OCI-LY1 (cell line): ENCODE measurements around the gene PEX6.

ENCODE experiments used
- H2AFZ ChIP-seq: fragments of 200-600 bp; sonication (generic), shearing (Covaris generic); 2 replicates; pipeline ENCODE4 v1.6.0; 2014; ENCODE audit warnings: antibody characterized with exemption, mild to moderate bottlenecking, low read length
- H3F3A ChIP-seq: fragments of 200-600 bp; sonication (generic), shearing (Covaris generic); 2 replicates; pipeline ENCODE4 v1.6.0; 2014; ENCODE audit warnings: mild to moderate bottlenecking, antibody characterized with exemption, low read length, moderate library complexity; ENCODE audit not compliant: insufficient read depth
- H3K27ac ChIP-seq: fragments of 200-600 bp; sonication (generic); 2 replicates; pipeline ENCODE4 v1.5.1; 2014; ENCODE audit warnings: low read length, mixed run types, mild to moderate bottlenecking, low read depth; ENCODE audit not compliant: poor library complexity, severe bottlenecking
- H3K27me3 ChIP-seq: fragments of 200-600 bp; sonication (generic); 2 replicates; pipeline ENCODE4 v1.6.0; 2014; ENCODE audit warnings: antibody characterized with exemption, mild to moderate bottlenecking, low read length, moderate library complexity; ENCODE audit not compliant: insufficient read depth
- H3K36me3 ChIP-seq: fragments of 200-600 bp; sonication (generic); 2 replicates; pipeline ENCODE4 v1.6.1; 2014; ENCODE audit warnings: mild to moderate bottlenecking, antibody characterized with exemption, low read length, moderate library complexity, mixed read lengths; ENCODE audit not compliant: insufficient read depth
- H3K4me1 ChIP-seq: fragments of 200-600 bp; sonication (generic); 2 replicates; pipeline ENCODE4 v1.5.1; 2014; ENCODE audit warnings: mild to moderate bottlenecking, low read length, moderate library complexity; ENCODE audit not compliant: insufficient read depth, severe bottlenecking
- H3K4me2 ChIP-seq: fragments of 200-600 bp; sonication (generic), shearing (Covaris generic); 2 replicates; pipeline ENCODE4 v1.6.1; 2014; ENCODE audit warnings: low read length
- H3K4me3 ChIP-seq: fragments of 200-600 bp; sonication (generic); 2 replicates; pipeline ENCODE4 v1.5.1; 2014; ENCODE audit warnings: low read length, low read depth, mild to moderate bottlenecking, mixed read lengths; ENCODE audit not compliant: poor library complexity, severe bottlenecking
- H3K79me2 ChIP-seq: fragments of 200-600 bp; shearing (Covaris generic); 2 replicates; pipeline ENCODE4 v1.6.1; 2016; ENCODE audit warnings: mixed run types, low read length, mixed read lengths; ENCODE audit not compliant: insufficient read depth
- H3K9ac ChIP-seq: fragments of 200-600 bp; sonication (generic), shearing (Covaris generic); 2 replicates; pipeline ENCODE4 v1.6.1; 2014; ENCODE audit warnings: mild to moderate bottlenecking, low read length, mixed read lengths
- H3K9me2 ChIP-seq: fragments of 200-600 bp; sonication (generic), shearing (Covaris generic); 2 replicates; pipeline ENCODE4 v1.6.1; 2014; ENCODE audit warnings: low read depth, mild to moderate bottlenecking, low read length, mixed read lengths
- H3K9me3 ChIP-seq: fragments of 200-600 bp; shearing (Covaris generic); 2 replicates; pipeline ENCODE4 v1.6.1; 2014; ENCODE audit warnings: low read length, mixed read lengths
- H4K20me1 ChIP-seq: fragments of 200-600 bp; sonication (generic), shearing (Covaris generic); 2 replicates; pipeline ENCODE4 v1.6.0; 2016; ENCODE audit warnings: mild to moderate bottlenecking, low read length; ENCODE audit not compliant: insufficient read depth
- CTCF ChIP-seq: fragments of 200-600 bp; sonication (generic), shearing (Covaris generic); IDR thresholded peaks from 2 replicates; pipeline ENCODE4 v1.5.1; 2017; ENCODE audit warnings: mild to moderate bottlenecking, antibody characterized with exemption, low read length, moderate library complexity, mixed read lengths
- EZH2 ChIP-seq: fragments of 200-600 bp; sonication (generic), shearing (Covaris generic); IDR thresholded peaks from 2 replicates; pipeline ENCODE4 v1.8.0; 2017; ENCODE audit warnings: borderline replicate concordance, mixed run types, mild to moderate bottlenecking, antibody characterized with exemption, low read length, moderate library complexity, mixed read lengths

The PEX6 gene

GRCh38 chr6:42978839-42979522 is at the start of gene PEX6:
Gene PEX6 (minus strand): TSS chr6:42979181. CDS start chr6:42979150, 31 bp downstream.
- 0 out of 2 replicates have a peak within 1 kb of the TSS, but pooled peaks have one; percentile 22 for H2AFZ ChIP-seq
- H3F3A ChIP-seq = peaks cover 4% of the 10 kb centered on the region; the same call in 1 of the 2 replicates
- peaks cover 21% of the 10 kb centered on the region for H3K36me3 ChIP-seq
- no peaks in the 10 kb centered on the region for H3K9me3 ChIP-seq
- no peaks in the 10 kb centered on the region for H3K27me3 ChIP-seq
- no peaks in the 10 kb centered on the region for H3K9me2 ChIP-seq
- TF ChIP-seq EZH2 = no peak
- no peak for TF ChIP-seq CTCF
- no peaks in the 10 kb centered on the region for H4K20me1 ChIP-seq
- H3K4me3 ChIP-seq = peak within 1 kb of the TSS; percentile 85
- peaks cover 40% of the 10 kb centered on the region for H3K4me1 ChIP-seq
- peak within 1 kb of the TSS; percentile 70 for H3K27ac ChIP-seq
- peak within 1 kb of the TSS; percentile 87 for H3K9ac ChIP-seq
- peaks cover 4% of the 10 kb centered on the region; the same call in 1 of the 2 replicates for H3K79me2 ChIP-seq
- H3K4me2 ChIP-seq = peak within 1 kb of the TSS; percentile 97

GRCh38 chr6:43026365-43026764 is 47.4 kb upstream of the PEX6 start:
- no peak overlapping the region for H3K4me2 ChIP-seq
- H4K20me1 ChIP-seq = no peaks in the 10 kb centered on the region
- H3K79me2 ChIP-seq = peaks cover 14% of the 10 kb centered on the region; the same call in 1 of the 2 replicates
- no peak overlapping the region for H3K9ac ChIP-seq
- H3K27ac ChIP-seq = no peak overlapping the region
- TF ChIP-seq CTCF (no peak), EZH2 (no peak)
- no peaks in the 10 kb centered on the region for H3K9me2 ChIP-seq
- H3K27me3 ChIP-seq = no peaks in the 10 kb centered on the region
- H3F3A ChIP-seq = no peaks in the 10 kb centered on the region
- H3K4me3 ChIP-seq = no peak overlapping the region
- H2AFZ ChIP-seq = no peak overlapping the region
- no peaks in the 10 kb centered on the region for H3K9me3 ChIP-seq
- peaks cover 80% of the 10 kb centered on the region for H3K36me3 ChIP-seq
- H3K4me1 ChIP-seq = peaks cover 13% of the 10 kb centered on the region

- Histone ChIP-seq H4K20me1 (no peaks in the 10 kb centered on the region), H3K27ac (no peak overlapping the region), H3K4me2 (no peak overlapping the region), H3K27me3 (no peaks in the 10 kb centered on the region), H3K9me3 (no peaks in the 10 kb centered on the region), H2AFZ (no peak overlapping the region), H3K9me2 (no peaks in the 10 kb centered on the region), H3K36me3 (peaks cover 71% of the 10 kb centered on the region), H3K4me3 (no peak overlapping the region), H3K4me1 (peaks cover 21% of the 10 kb centered on the region), H3F3A (no peaks in the 10 kb centered on the region), H3K79me2 (peaks cover 14% of the 10 kb centered on the region; the same call in 1 of the 2 replicates), H3K9ac (no peak overlapping the region)
- TF ChIP-seq EZH2 (no peak), CTCF (no peak)
Observed at GRCh38 chr6:43024436-43024835, 45.5 kb upstream of the PEX6 start.
